ENCODE measurements around the gene TIMMDC1. TPM values are rescaled to one million over a fixed set of nuclear protein-coding genes. Genes with fewer than 3 reads are reported as not detected.

TIMMDC1 gene
- total RNA-seq, 4 donors from 2014 or later, result 41.6 to 55.7 (median 46.2) TPM

DNA sequence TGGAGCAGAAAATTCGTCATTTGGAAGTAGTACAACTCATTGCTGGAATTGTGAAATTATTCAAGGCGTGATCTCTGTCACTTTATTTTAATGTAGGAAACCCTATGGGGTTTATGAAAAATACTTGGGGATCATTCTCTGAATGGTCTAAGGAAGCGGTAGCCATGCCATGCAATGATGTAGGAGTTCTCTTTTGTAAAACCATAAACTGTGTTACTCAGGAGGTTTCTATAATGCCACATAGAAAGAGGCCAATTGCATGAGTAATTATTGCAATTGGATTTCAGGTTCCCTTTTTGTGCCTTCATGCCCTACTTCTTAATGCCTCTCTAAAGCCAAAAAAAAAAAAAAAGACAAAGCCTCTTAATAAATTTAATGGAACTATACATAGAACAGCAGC lies 5.5 kb upstream of the TIMMDC1 start:
- TF ChIP-seq POLR2A (IDR thresholded peaks at IDR 0.05), result no peak
- TF ChIP-seq, protein P1, sequence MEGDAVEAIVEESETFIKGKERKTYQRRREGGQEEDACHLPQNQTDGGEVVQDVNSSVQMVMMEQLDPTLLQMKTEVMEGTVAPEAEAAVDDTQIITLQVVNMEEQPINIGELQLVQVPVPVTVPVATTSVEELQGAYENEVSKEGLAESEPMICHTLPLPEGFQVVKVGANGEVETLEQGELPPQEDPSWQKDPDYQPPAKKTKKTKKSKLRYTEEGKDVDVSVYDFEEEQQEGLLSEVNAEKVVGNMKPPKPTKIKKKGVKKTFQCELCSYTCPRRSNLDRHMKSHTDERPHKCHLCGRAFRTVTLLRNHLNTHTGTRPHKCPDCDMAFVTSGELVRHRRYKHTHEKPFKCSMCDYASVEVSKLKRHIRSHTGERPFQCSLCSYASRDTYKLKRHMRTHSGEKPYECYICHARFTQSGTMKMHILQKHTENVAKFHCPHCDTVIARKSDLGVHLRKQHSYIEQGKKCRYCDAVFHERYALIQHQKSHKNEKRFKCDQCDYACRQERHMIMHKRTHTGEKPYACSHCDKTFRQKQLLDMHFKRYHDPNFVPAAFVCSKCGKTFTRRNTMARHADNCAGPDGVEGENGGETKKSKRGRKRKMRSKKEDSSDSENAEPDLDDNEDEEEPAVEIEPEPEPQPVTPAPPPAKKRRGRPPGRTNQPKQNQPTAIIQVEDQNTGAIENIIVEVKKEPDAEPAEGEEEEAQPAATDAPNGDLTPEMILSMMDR (IDR thresholded peaks at IDR 0.05), result no peak
- TF ChIP-seq EP300 (IDR thresholded peaks at IDR 0.05), result no peak
- no peak for TF ChIP-seq POLR2AphosphoS5 (IDR thresholded peaks at IDR 0.05)
- Histone ChIP-seq H3K9me3 (no peaks in the 10 kb centered on the region), H3K4me3 (no peak overlapping the region), H3K4me1 (peaks cover 10% of the 10 kb centered on the region), H3K27ac (no peak overlapping the region), H3K27me3 (no peaks in the 10 kb centered on the region), H3K36me3 (peaks cover 40% of the 10 kb centered on the region)
- no peak for DNase-seq (ENCODE audit: low spot score in 2 of 2)
- 92% methylated on average over 3 of the region's 3 CpGs for WGBS

DNA sequence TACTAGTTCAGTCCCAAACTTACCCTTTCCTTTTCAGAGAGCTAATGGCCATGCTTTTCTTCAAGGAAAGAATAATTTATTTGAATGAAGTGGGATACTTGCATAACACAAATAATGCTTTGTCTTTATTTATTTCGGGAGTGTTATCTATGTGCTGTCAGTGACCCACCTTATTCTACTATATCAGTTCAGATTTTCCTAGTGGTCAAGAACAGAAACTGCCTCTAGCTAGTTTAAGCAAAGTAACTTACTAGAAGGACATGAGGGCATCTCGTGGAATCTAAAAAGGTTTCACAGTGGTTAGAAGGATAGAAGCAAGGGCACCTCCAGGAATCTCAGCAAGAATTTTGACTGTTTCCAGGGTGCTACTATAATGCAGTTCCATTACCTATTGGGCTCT lies 3.8 kb upstream of the TIMMDC1 start:
- Histone ChIP-seq H3K27me3 (no peaks in the 10 kb centered on the region), H3K36me3 (peaks cover 23% of the 10 kb centered on the region), H3K4me1 (peaks cover 17% of the 10 kb centered on the region), H3K9me3 (no peaks in the 10 kb centered on the region), H3K4me3 (no peak overlapping the region), H3K27ac (no peak overlapping the region)
- 92% methylated on average over 2 of the region's 2 CpGs for WGBS
- TF ChIP-seq, protein P1 (IDR thresholded peaks at IDR 0.05), result no peak
- TF ChIP-seq EP300 (IDR thresholded peaks at IDR 0.05), result no peak
- TF ChIP-seq POLR2A (IDR thresholded peaks at IDR 0.05), result no peak
- no peak for TF ChIP-seq POLR2AphosphoS5 (IDR thresholded peaks at IDR 0.05)
- DNase-seq (ENCODE audit: low spot score in 2 of 2), result no peak

DNA sequence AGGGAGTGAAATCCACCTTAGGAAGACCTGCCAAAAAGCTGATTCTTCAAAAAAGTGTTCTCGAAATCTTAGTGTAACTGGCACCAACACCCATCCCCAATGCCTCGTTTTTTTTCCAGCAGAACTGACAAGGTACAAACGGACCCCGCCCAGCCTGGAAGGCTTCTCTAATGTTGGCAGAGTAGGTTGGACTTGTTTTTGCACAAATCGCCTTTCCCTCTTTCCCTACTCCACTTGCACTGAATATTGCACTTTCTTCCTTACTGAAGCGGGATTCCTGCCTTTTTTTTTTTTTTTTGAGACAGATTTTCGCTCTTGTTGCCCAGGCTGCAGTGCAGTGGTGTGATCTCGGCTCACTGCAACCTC lies 544 bp upstream of the TIMMDC1 start:
- no peak for TF ChIP-seq POLR2A (IDR thresholded peaks at IDR 0.05)
- peak overlapping the region; percentile 76 for H3K4me3 ChIP-seq

DNA sequence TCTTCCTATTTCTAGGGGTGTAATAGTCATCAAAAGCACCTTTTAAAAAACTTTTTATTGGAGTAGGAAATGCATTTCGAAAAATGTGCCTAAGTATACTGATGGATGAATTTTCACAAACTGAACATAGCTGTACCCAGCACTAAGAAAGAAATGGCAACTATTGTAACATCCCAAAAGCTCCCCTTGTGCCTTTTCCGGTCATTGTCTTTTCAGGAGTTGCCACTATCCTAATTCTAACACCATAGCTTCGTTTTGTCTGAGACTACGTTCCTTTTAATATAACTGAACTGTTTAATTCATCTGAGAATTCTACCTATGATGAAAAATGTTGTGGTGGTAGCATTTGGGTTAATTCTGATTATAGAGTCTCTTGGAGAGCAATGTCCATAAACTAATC lies 1.9 kb downstream of the TIMMDC1 start:
- Histone ChIP-seq H3K36me3 (peaks cover 14% of the 10 kb centered on the region), H3K9me3 (no peaks in the 10 kb centered on the region), H3K27me3 (no peaks in the 10 kb centered on the region), H3K4me1 (peaks cover 41% of the 10 kb centered on the region), H3K4me3 (no peak overlapping the region), H3K27ac (no peak overlapping the region)
- 65% methylated on average over 4 of the region's 4 CpGs for WGBS
- TF ChIP-seq, protein P1 (IDR thresholded peaks at IDR 0.05), result no peak
- no peak for TF ChIP-seq EP300 (IDR thresholded peaks at IDR 0.05)
- TF ChIP-seq POLR2AphosphoS5 (IDR thresholded peaks at IDR 0.05), result no peak
- no peak for TF ChIP-seq POLR2A (IDR thresholded peaks at IDR 0.05)
- no peak for DNase-seq (ENCODE audit: low spot score in 2 of 2)

More for the DNA sequence above, 544 bp upstream of the TIMMDC1 start:
- no peaks in the 10 kb centered on the region for H3K9me3 ChIP-seq
- H3K36me3 ChIP-seq, result no peaks in the 10 kb centered on the region
- H3K27me3 ChIP-seq, result no peaks in the 10 kb centered on the region
- no peak for DNase-seq (ENCODE audit: low spot score in 2 of 2)
- H3K4me1 ChIP-seq, result peaks cover 41% of the 10 kb centered on the region
- WGBS, result 7% methylated on average over 8 of the region's 8 CpGs
- H3K27ac ChIP-seq, result peak overlapping the region; percentile 90

DNA sequence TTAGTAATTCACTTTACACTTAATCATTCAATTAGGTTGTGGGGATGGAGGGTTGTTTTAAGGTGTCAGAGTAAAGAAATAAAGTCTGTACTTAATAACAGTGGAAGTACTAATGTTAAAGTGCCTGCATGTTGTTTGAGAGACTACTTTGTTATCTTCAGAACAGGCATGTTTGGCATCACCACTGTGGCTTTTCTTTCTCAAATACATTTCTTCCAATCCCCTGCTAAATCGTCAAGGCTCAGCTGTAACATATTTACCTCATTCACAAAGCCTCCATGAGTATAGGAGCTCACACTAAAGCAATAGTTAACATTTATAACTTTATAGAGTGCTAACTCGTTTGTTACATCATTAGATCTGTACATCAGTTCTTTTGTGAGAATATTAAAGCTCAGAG lies 2.6 kb downstream of the TIMMDC1 start:
- no peaks in the 10 kb centered on the region for H3K9me3 ChIP-seq
- no peak for TF ChIP-seq EP300 (IDR thresholded peaks at IDR 0.05)
- TF ChIP-seq, protein P1 (IDR thresholded peaks at IDR 0.05), result no peak
- no peak for TF ChIP-seq POLR2AphosphoS5 (IDR thresholded peaks at IDR 0.05)
- TF ChIP-seq POLR2A (IDR thresholded peaks at IDR 0.05), result no peak
- 46% methylated on average over 2 of the region's 2 CpGs for WGBS
- peaks cover 41% of the 10 kb centered on the region for H3K4me1 ChIP-seq
- no peak overlapping the region for H3K4me3 ChIP-seq
- no peak for DNase-seq (ENCODE audit: low spot score in 2 of 2)
- H3K27me3 ChIP-seq, result no peaks in the 10 kb centered on the region
- no peak overlapping the region for H3K27ac ChIP-seq
- peaks cover 20% of the 10 kb centered on the region for H3K36me3 ChIP-seq

DNA sequence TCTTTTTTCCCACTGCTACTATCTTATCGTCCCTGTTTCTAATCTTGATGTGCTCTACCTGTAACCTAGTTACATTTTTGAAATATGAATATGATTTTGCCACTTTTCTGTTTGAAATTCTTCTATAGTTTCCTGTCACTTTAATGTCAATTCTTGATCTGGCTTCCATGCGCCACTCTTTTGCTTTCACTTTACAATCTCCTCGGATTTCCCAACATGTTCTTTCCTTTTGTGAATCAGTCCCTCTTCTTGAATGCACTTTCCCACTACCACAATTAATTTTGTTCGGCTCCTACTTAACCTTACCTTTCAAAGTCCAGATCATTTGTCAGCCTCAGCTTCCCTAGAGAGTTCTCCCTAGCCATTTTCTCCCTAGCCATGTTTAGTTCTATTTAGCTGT lies 8.3 kb downstream of the TIMMDC1 start:
- 82% methylated on average over 4 of the region's 4 CpGs for WGBS
- H3K4me3 ChIP-seq, result no peak overlapping the region
- no peak for DNase-seq (ENCODE audit: low spot score in 2 of 2)
- H3K27me3 ChIP-seq, result no peaks in the 10 kb centered on the region
- H3K4me1 ChIP-seq, result peaks cover 3% of the 10 kb centered on the region
- H3K36me3 ChIP-seq, result peaks cover 53% of the 10 kb centered on the region
- H3K9me3 ChIP-seq, result no peaks in the 10 kb centered on the region
- TF ChIP-seq POLR2AphosphoS5 (IDR thresholded peaks at IDR 0.05) (no peak), POLR2A (IDR thresholded peaks at IDR 0.05) (no peak), EP300 (IDR thresholded peaks at IDR 0.05) (no peak)
- TF ChIP-seq, protein P1 (IDR thresholded peaks at IDR 0.05), result no peak
- H3K27ac ChIP-seq, result no peak overlapping the region
